ENCODE measurements around the gene SEMA6A. TPM values are rescaled to one million over a fixed set of nuclear protein-coding genes. Genes with fewer than 3 reads are reported as not detected.

SEMA6A gene
- total and polyA plus RNA-seq, 10 of the 15 experiments (the other 5 are each of a cell fraction or from before 2014, with no cell fraction given) = 0.16 to 10.2 (median 1.1) TPM

GRCh38 chr5:116595498-116595897, 20.9 kb upstream of the SEMA6A start:
- POLR2A ChIA-PET = interaction anchor here (1.2 to 1.6 kb wide), 3 partner anchors 9 to 18 kb away, joined by 4 to 6 read pairs (median 5); no protein-coding TSS in a partner anchor
- Histone ChIP-seq H3K4me2 (ENCODE audit: control insufficient read depth, insufficient read depth) (no peak overlapping the region), H3K4me1 (ENCODE audit: control insufficient read depth, insufficient read depth, low read length) (no peaks in the 10 kb centered on the region), H3K9ac (ENCODE audit: control insufficient read depth, insufficient read depth, low read length) (no peak overlapping the region), H3K27me3 (replicated peaks in 1 of 2; ENCODE audit: control insufficient read depth in 2 of 2, insufficient read depth in 2 of 2, low read length in 1 of 2) (no peaks in the 10 kb centered on the region), H3K9me3 (replicated peaks; ENCODE audit: control insufficient read depth, insufficient read depth, low read length) (peaks cover 2% of the 10 kb centered on the region; the same call in 1 of the 3 replicates), H3K79me2 (ENCODE audit: control insufficient read depth, insufficient read depth, low read length) (no peaks in the 10 kb centered on the region), H3K27ac (ENCODE audit: control insufficient read depth, insufficient read depth) (no peak overlapping the region), H4K20me1 (ENCODE audit: control insufficient read depth, insufficient read depth) (no peaks in the 10 kb centered on the region), H2AFZ (ENCODE audit: control insufficient read depth, low read depth, low read length) (no peak overlapping the region), H3K36me3 (ENCODE audit: control insufficient read depth in 2 of 2, insufficient read depth in 2 of 2, low read length in 1 of 2) (no peaks in the 10 kb centered on the region), H3K4me3 (no peak overlapping the region)
- ATAC-seq = peak; percentile 68
- TF ChIP-seq LARP7 (IDR thresholded peaks at IDR 0.05) (no peak), RUNX3 (IDR thresholded peaks at IDR 0.05; ENCODE audit: low read length) (peak; percentile 25; the same call in 1 of the 2 replicates), SIX5 (IDR thresholded peaks at IDR 0.05; ENCODE audit: low read depth, low read length, severe bottlenecking) (no peak), SIN3A (IDR thresholded peaks at IDR 0.05; ENCODE audit: low read depth, low read length) (no peak), NFIC (IDR thresholded peaks at IDR 0.05; ENCODE audit: low read depth, low read length) (peak; percentile 58; the same call in 1 of the 2 replicates), RCOR1 (conservative IDR thresholded peaks at IDR 0.05; ENCODE audit: low read depth, low read length) (no peak), MEF2B (IDR thresholded peaks at IDR 0.05; ENCODE audit: partially characterized antibody, poor library complexity, severe bottlenecking) (no peak), IKZF1 (conservative IDR thresholded peaks at IDR 0.05) (peak; percentile 58), STAT3 (IDR thresholded peaks at IDR 0.05; ENCODE audit: low read depth, low read length) (no peak), JUNB (IDR thresholded peaks at IDR 0.05) (peak; percentile 8; the same call in 1 of the 2 replicates), FOXM1 (IDR thresholded peaks at IDR 0.05; ENCODE audit: low read depth, low read length) (no peak), IKZF2 (IDR thresholded peaks at IDR 0.05) (peak in 1 of 2 experiments; percentile 32; a peak in 1 of 4 replicates)
- intact Hi-C loops (cut with micrococcal nuclease; ENCODE audit: unreplicated experiment) = no loop called here
- DNase-seq (ENCODE audit: low read depth, low spot score) = no peak
- in situ Hi-C loops (cut with MboI) = no loop called here
- WGBS (ENCODE audit: insufficient coverage, insufficient replicate concordance, low lambda C conversion rate, missing lambda C conversion rate) = 4% methylated on average over 3 of the region's 3 CpGs
- FAIRE-seq = no peak
- CTCF ChIA-PET = interaction anchor here (1.2 kb wide), 1 partner anchor 9 kb away, joined by 3 read pairs; no protein-coding TSS in a partner anchor
- no TSS peak for BruUV-seq (replicated peaks)
- RAD21 ChIA-PET (ENCODE audit: unreplicated experiment) = interaction anchor here (0.6 to 3.3 kb wide), 4 partner anchors 18 to 169 kb away, joined by 4 to 13 read pairs (median 6); no protein-coding TSS in a partner anchor
- SMC1A ChIA-PET (ENCODE audit: uncharacterized antibody, unreplicated experiment) = interaction anchor here (1.5 to 9.9 kb wide), 4 partner anchors 15 to 59 kb away, joined by 3 to 110 read pairs (median 15); no protein-coding TSS in a partner anchor
